HG03066 (cell line): Measurements from ENCODE around the gene TEX29.

ENCODE experiments used
- ATAC-seq: cut with Tn5 transposase; IDR thresholded peaks from one replicate; pipeline ENCODE4 v1.9.1; 2021; ENCODE audit warnings: low read depth; ENCODE audit not compliant: unreplicated experiment

The TEX29 gene

DNA sequence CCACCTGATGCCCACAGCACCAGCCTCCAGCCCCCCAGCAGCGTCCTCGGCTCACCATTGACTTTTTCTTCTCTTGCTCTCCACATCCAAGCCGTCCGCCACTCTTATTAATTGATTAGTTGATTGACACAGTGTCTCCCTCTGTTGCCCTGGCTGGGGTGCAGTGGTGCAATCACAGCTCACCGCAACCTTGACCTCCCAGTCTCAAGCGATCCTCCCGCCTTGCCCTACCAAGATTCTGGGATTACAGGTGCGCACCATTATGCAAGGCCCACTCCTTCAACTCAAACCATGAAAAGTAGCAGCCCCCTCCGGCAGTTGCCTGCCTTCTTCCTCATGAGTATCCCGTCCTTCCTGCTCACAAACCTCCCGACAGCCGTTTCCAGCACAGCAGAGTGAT, 921 bp upstream of the TEX29 start:
- ATAC-seq: no peak

GRCh38 chr13:111322001-111322915, 1.8 kb downstream of the TEX29 start:
- ATAC-seq: no peak

- ATAC-seq: no peak
Observed at GRCh38 chr13:111322916-111323331, 2.5 kb downstream of the TEX29 start.

- ATAC-seq: no peak
Observed at GRCh38 chr13:111323549-111323948, 3.1 kb downstream of the TEX29 start.

GRCh38 chr13:111323950-111324651, 3.7 kb downstream of the TEX29 start:
- ATAC-seq: no peak

GRCh38 chr13:111324736-111325135, 4.3 kb downstream of the TEX29 start:
- ATAC-seq: no peak

- ATAC-seq: no peak
Observed at GRCh38 chr13:111325146-111325890, 4.9 kb downstream of the TEX29 start.

GRCh38 chr13:111325941-111326620, 5.6 kb downstream of the TEX29 start:
- no peak for ATAC-seq

DNA sequence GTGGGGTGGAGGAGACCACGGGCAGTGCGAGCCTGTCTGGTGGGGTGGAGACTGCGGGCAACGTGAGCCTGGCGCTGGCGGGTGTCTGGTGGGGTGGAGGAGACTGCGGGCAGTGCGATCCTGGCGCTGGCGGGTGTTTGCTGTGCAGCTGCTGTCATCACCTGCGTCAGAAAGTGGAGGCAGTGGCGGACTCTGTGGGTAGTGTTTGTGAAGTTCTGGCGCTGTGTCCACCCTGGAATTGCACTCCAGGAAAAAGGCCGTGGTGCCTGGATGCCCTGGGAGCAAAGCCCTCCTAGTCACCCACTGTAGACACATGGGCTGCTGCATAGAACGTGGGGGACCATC, 6.2 kb downstream of the TEX29 start:
- ATAC-seq: no peak

DNA sequence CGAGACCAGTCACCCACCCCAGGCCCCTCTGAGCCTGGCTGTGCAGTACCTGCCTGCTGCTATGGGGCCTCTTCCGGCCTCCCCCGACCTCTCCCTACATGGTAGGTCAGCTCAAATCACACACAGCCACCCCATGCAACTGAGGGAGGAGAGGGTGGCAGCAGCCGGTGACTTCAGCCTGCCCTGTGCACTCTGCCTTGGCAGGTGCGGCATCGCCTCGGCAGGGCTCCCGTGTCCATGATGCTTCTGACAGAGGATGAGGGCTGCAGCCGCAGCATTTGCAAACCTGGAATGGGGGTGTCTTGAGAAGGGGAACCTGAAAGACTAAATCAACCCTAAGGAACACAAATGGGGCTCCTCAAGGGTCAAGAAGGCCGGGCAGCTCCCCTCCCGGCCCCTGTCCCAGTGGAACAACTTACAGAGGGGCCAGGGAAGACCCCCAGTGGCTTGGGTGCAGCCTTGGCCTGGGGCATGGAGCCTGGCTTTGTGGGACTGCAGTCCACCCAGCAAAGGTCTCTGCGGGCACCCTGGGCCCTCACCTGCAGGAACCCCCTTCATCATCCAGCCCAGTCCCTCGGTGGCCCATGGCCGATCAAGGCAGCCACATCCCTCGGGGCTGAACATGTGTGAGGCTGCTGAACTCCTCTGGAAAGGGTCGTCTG, 6.7 kb downstream of the TEX29 start:
- ATAC-seq: no peak

DNA sequence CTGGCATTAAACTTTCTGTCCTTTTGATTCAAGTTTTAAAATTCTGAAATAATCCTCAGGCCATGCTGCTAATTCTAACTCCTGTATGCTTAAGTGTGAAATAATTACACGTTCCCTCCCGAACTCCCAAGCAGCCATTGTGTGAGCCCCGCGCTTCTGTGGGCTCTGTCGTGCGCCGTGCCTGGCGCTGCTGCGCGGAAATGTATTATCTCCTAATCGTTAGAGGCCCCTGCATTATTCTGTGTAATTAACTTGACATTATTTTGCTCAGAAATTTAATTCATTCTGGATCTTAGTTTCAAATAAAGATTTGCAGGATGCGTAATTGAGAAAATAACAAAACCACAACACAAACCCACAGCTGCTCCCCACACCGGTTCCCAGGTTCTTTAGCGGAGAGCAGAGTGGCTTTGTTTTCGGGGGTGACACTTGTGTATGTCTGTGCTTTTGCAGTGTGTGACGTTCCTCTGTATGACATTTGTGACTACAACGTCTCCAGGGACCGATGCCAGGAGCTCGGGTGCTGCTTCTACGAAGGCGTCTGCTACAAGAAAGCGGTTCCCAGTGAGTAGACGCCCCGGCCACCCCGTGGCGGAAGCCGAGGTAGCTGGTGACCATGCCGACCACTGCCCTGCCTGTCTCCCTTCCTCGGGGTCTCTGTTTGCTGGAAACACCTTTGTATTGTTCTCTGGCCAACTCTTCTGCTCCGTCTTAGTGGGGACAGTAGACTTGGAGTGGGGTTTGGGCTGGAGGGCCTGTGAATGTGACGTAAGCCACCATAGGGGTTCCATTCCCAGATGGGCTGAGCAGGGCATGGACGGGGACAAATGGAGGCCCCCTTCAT, 7.5 kb downstream of the TEX29 start:
- ATAC-seq: no peak

DNA sequence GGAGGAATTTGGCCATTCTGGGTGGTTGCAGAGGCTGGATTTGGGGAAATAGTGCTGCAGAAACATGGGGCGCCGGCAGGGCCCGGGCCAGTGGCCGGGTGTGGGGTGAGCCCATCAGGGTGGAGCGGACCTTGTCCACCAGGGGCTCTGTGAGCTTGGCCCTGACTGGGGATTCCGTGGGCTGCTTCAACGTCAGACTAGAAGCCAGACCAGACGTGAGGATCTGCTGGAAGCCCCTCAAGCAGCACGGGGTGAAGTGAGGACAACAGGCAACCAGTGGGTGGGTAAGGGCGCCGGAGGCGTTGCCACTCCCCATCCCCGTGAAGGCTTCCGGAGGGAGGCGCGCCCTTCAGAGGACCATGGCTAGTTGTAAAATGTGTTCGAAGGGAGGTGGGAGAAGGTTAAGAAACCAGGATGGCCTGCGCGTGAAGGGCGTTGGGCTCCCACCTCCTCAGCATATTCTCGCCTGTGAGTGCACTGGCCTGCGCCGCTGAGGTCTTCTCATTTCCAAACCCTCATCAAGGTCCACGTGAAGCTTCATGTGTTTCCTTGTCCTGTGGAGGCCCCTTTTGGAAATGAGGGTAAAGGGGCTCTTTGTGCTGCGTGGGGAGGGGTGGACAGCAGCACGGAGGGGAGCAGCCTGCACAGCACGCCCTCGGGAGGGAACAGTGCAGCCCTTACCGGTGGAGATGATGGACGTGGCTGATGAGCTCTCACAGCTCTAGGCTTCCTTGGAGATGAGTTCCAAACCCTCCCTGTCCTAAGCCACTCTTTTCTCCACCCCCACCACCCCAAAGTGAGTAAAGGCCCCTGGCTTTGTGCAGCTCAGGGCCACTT, 8.3 kb downstream of the TEX29 start:
- no peak for ATAC-seq

- no peak for ATAC-seq
Observed at GRCh38 chr13:111329641-111330040, 9.2 kb downstream of the TEX29 start.

- no peak for ATAC-seq
Observed at GRCh38 chr13:111330066-111330610, 9.7 kb downstream of the TEX29 start.

- ATAC-seq: no peak
Observed at GRCh38 chr13:111335298-111335697, 14.9 kb downstream of the TEX29 start.

- no peak for ATAC-seq
Observed at GRCh38 chr13:111336666-111337065, 16.2 kb downstream of the TEX29 start.

GRCh38 chr13:111337206-111337605, 16.8 kb downstream of the TEX29 start:
- no peak for ATAC-seq

DNA sequence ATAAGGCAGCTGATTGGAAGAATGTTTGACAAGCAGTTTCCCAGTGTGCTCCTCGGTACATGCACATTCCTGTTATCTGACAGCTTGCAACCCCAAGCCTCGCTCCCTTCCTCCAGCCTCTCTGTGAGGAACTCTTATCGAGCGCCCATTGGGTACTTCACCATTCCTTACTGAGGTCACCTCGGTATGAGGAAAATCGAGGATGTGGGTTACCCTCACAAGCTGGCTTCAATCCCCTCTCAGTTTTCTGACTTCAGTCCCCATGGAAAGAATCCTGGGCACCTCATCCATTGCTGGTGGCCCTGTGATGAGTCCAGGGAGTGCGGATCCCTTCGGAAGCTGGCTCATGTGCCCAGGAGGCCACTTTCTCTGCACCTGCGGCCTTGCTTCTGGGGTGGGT, 17.3 kb downstream of the TEX29 start:
- no peak for ATAC-seq
